Activated effector memory CD4-positive, alpha-beta T cell treated with Interleukin-2 at 50 U/mL for 16 hours (primary cell): ENCODE measurements around the gene R3HDM4.
A peak's percentile ranks its signal among the peaks of the same experiment; 100 is the strongest.
"Not testable (repeated sequence)": the region's sequence is repeated elsewhere in the genome, so short reads cannot be mapped to it uniquely, and the experiment has no call there.

Experiments
- DNase-seq: peaks from one replicate; pipeline ENCODE4 v3.0.0-alpha.2; 2020

The R3HDM4 gene

DNA sequence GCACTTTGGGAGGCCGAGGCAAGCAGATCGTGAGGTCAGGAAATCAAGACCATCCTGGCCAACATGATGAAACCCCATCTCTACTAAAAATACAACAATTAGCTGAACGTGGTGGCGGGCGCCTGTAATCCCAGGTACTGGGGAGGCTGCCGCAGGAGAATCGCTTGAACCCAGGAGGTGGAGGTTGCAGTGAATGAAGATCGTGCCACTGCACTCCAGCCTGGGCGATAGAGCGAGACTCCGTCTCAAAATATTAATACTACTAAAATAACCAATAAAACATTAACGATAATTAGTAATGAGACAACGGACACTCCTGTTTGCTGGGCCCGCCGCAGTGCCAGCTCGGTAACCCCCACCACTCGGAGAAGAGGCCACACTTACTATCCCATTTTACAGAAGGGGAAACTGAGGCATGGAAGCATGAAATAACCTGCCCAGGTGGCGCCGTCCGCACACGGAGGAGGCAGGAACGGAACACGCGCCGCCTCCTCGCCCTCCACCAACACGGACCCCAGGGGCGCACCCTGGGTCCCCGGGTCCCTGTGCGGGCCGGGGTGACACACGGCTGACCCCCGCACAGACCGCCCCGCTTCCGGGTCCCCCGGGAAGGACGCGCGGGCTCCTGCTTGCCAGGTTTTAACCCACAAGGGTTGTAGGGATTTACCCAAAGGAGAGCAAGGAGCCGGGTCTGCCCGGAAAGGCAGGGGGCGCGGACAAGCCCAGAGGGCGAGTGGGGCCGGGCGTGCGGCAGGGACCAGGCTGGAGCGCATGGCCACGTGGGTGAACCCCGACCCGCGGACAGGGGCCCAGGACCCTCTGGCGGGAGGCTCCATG lies 1.6 kb downstream of the R3HDM4 start:
- no peak for DNase-seq

DNA sequence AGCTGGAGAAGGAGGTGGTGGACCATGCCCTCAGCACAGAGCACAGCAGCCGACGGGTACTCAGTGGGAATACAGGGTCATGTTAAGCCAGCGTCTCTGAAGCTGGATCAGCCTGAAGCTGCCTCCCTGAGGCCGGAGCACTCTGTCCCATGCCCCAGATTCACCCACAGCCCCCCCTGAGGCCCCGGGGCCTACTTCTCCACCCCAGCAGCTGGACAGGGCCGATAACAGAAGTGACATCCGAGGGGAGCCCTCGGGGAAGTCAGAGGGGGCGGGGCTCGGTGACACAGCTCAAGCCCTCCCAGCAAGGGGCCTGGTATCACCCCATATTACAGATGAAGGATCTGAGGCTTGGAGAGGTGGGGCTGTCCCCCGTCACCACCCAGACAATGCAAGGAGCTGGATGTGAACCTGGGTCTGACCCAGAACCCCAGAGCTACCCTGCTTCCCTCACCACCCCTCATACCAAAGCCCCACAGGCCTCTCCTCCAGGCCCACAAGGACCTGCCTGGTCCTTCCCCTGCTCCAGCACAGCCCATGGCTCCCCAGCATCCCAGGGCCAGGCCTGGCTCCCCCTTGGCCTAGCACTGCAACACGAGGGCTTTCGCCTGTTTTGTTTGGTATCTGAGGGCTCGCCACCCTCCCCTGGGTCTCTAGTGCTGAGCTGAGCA lies 5.7 kb downstream of the R3HDM4 start:
- no peak for DNase-seq

GRCh38 chr19:906480-906879 lies 6.5 kb downstream of the R3HDM4 start:
- no peak for DNase-seq

DNA sequence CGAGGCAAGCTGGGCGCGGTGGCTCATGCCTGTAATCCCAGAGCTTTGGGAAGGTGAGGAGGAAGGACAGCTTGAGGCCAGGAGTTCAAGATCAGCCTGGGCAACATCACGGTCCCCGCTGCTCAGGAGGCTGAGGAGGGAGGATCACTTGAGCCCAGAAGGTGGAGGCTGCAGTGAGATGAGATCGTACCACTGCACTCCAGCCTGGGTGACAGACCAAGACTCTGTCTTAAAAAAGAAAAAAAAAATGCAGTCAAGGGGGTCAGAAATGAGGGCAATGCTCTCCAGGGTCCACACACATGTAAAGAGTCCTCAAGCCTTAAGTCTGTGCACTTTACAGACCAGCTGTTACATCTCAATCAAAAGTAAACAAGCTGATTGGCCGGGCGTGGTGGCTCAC lies 8.5 kb downstream of the R3HDM4 start:
- DNase-seq: no peak

- no peak for DNase-seq
These were observed 9.7 kb downstream of the R3HDM4 start for GRCh38 chr19:903266-903797.

GRCh38 chr19:902446-903226 lies 10.4 kb downstream of the R3HDM4 start:
- DNase-seq: no peak

DNA sequence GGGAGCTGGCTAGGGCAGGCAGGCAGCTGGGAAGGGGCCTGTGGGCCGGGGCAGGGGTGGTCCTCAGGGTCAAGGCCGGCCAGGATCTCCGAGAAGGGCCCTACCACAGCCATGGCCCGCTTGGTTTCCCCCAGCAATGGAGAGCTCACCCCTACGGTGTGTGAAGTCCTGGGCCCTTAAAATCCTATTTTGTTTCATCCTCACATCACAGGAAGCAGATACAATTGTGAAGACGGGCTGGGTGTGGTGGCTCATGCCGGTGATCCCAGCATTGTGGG lies 11.0 kb downstream of the R3HDM4 start:
- DNase-seq: no peak

DNA sequence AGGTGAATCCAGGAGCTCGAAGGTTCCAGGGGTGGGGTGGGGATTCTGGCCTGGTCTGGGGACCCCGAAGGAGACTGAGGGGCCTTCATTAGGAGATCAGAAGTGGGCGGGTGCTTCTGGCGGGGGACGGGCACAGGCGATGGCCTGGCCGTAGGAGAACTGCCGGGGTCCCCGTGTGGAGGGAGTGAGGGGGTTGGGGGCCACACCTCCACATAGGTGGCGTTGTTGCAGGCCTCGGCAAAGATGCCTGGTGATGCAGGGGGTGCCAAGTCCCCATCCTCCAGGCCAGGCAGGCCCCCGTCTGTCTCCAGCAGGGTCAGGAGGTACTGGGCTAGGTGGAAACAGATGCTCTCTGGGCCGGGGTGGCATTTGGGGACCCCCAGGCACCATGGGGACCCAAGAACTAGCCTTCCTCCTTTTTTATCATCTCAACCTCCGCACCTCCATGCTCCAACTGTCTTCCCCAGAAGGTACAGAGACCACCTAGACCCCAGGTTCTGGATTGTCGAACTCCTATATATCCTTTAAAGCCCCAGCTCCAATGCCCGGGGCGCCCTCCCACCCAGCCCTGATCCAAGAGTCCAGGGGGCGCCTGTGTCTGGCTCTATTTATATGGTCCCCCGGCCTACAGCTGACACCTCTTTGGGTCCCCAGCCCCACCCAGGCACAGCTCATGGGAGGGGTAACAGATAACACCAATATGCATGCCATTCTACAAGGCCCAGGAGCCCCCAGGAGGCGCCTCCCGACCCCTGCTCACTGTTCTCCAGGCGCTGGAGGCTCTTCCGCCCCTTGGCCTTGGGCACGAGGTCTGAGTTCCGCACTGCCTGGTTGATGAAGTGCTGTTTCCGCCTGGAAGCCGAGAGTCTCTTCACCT lies 11.6 kb downstream of the R3HDM4 start:
- DNase-seq: no peak

DNA sequence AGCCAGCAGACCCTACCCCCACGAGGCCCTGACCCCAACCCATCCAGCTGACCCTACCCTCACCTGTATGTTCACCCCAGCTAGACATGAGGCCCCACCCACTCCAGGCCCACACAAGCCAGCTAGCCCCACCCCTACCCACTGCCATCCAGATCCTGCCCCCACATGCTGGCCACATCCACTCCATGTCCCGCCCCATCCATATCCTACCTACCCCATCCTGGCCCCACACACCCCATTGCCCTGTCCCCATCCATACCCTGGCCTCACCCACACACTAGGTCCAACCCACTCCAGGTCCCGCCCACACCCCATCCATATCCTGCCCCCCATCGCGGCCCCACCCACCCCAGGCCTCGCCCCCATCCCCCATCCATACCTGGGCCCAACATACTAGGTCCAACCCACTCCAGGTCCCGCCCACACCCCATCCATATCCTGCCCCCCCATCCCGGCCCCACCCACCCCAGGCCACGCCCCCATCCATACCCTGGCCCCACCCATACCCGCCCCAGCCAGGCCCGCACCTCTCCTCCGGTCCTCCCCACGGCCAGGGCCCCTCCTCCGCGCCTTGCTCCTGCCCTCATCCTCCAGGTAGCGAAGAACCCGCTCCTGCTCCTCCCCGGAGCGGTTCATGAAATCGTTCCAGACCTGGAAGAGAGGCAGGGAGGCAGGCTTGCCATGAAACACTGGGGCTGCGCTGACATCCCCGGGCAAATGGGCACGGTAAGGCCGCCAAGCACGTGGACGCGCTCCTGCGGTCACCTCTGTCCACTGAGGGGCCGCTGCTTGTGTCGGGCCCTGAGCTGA lies 12.5 kb downstream of the R3HDM4 start:
- no peak for DNase-seq

DNA sequence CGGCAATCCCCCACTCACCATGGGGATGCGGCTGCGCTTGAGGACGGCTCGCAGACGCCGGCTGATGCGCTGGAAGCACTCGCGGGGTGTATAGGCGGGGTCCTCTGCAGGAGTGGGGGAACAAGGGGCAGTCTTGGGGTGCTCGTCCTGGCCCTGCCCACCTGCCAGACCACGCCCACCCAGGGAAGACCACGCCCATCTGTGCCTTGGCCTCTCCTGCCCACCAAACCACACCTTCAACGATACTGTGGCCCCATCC lies 13.0 kb downstream of the R3HDM4 start:
- DNase-seq: no peak

DNA sequence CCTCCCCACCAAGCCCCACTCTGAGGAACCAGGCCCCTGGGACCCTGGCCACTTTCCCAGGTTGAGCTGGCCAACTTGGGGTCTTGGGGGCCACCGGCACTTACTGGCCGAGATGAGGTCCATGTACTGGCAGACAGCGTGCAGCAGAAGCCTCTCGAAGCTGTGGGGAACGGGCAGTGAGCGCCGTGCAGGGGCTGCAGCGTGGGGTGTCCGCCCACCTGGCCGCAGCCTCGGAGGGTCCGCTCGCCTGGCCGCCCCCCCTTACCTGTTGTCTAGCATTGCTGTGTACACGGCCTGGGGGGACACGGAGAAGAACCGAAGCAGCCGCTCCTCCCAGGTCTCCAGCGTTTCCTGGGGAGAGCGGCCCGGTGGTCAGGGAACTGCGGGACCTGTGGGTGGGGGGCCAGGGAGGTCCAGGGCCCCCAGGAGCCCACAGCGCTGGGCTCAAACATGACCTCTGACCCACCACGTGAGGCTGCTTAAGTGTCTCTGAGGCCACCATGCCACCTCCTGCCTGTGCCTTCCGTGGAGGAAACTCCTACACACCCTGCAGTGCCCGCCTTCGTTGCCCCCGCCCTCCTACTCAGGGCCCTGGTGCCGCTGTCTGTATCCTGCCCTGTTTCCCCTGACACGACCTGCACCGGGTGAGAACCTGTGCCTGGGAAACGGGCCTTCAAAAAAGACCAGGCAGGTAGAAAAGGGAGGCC lies 13.5 kb downstream of the R3HDM4 start:
- no peak for DNase-seq

- DNase-seq: no peak
These were observed 14.4 kb downstream of the R3HDM4 start for GRCh38 chr19:898663-899062.

DNA sequence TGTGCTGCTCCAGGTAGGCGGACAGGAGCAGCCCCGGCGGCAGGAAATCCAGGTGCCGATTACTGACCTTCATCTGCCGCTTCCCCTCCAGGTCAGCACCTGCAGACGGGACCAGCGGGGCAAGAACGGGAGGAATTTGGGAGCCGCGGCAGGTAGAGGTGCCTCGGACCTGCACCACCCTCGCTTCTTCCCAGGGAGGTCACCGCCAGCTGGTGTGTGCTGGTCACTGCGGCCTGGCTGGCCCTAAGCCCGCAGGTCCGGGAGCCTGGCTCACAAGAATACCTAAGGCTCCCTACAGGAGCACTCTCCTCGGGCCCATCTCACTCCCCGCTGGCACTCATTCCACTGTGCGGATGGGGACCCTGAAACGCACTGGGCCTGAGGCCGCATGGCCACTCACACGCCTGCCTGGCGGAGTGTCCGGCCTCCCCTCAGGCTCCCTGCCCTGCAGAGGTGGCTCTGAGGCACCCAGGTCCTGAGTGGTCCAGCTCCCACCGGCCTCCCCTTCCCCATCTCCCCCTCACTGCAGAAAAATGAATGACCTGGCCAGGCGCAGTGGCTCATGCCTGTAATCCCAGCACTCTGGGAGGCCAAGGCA lies 15.5 kb downstream of the R3HDM4 start:
- no peak for DNase-seq

DNA sequence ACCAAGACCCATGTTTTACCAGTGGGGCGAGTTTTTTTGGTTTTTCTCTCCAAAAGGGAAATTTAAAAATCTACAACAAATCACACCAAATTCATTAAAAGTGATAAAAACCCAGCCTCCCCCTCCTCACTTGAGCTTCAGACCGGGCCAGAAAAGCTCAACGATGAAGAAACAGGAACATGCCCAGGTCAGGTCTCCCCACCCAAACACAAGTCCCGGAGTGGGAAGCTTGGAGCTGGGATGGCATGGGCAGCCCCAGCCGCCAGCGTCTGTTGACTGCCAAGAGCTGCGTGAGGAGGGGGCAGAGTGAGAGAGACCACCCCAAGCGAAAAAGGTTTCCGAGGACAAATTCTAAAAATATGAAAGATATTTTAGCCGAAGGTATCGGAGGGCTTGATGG lies 16.0 kb downstream of the R3HDM4 start:
- no peak for DNase-seq

DNA sequence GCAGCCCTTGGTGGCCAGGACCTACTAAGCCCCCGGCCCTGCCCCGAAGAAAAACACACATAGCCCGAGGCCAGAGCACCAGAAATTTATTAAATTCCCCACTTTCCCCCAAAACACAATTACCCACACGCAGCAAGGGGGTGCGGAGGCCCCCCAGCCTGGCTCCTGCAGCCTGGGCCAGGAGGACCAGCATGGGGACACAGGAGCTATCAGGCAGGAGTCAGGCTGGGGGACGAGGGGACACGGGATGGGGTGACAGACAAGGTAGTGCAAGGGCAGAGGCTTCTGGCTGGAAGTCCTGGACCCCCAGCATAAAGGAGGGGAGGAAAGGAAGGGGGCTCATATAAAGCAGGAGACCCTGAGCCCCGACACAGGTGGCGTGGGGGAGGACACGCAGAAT lies 16.6 kb downstream of the R3HDM4 start:
- no peak for DNase-seq

- peak; percentile 83 for DNase-seq
These were observed 19.9 kb downstream of the R3HDM4 start, which contains the start of the genes MED16 and RNU6-9 for GRCh38 chr19:892894-893689. Gene MED16, minus strand, starts transcription at chr19:893187. Its CDS starts 2,056 bp downstream, at chr19:891131. Gene RNU6-9, plus strand, starts transcription at chr19:893484.

GRCh38 chr19:892243-892893 lies 20.7 kb downstream of the R3HDM4 start:
- no peak for DNase-seq

- DNase-seq: not testable (repeated sequence)
These were observed 21.4 kb downstream of the R3HDM4 start for GRCh38 chr19:891421-892200.

DNA sequence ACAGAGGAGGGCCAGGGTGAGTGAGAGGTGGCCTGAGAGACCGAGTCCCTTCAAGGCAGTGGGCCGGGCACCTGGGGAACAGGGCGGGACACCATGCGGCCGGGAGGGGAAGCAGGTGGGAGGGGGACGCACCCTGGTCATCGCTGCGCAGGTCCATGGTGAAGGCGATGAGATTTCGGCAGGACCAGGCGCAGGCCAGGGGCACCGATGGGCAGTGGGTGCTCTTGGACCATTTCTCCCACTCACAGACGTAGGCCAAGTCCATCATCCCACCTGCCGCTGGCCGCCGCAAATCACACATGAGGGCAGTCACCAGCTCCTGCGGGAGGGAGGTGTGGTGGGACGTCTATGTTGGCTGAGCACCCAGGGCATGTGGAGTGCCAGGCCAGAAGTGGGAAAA lies 22.2 kb downstream of the R3HDM4 start:
- DNase-seq: no peak
